HepG2 (cell line): Measurements from ENCODE around the gene PLEKHG2. TPM values are rescaled to one million over a fixed set of nuclear protein-coding genes. Genes with fewer than 3 reads are reported as not detected.

Experiments
- ARHGAP35 ChIP-seq: sonication (generic); formaldehyde crosslinking; IDR thresholded peaks from 2 replicates; pipeline ENCODE4 v1.9.0; 2022; ENCODE audit warnings: mild to moderate bottlenecking, inconsistent platforms, moderate library complexity, missing genetic modification reagents, borderline replicate concordance
- ARID2 ChIP-seq: sonication (generic); formaldehyde crosslinking; IDR thresholded peaks from 2 replicates; pipeline ENCODE4 v1.8.1; 2022; ENCODE audit warnings: mild to moderate bottlenecking, missing genetic modification reagents, borderline replicate concordance
- ATF7-NPFF ChIP-seq: sonication (generic); formaldehyde crosslinking; IDR thresholded peaks from 2 replicates; pipeline ENCODE4 v1.8.1; 2023; ENCODE audit warnings: mild to moderate bottlenecking, low read depth, missing genetic modification reagents, moderate library complexity
- CREM ChIP-seq, 2 experiments: sonication (generic) in 1 of 2; formaldehyde crosslinking in 1 of 2; IDR thresholded peaks; 2 replicates each; pipeline versions ENCODE4 v1.4.0 to v1.6.1; 2016 to 2020; ENCODE audit warnings: antibody characterized with exemption in 1 of 2, mild to moderate bottlenecking in 1 of 2, missing genetic modification reagents in 1 of 2
- DMAP1 ChIP-seq: IDR thresholded peaks from 2 replicates; pipeline ENCODE4 v1.6.1; 2016
- GABPB1 ChIP-seq: IDR thresholded peaks from 2 replicates; pipeline ENCODE4 v1.6.1; 2016; ENCODE audit warnings: mild to moderate bottlenecking, missing genetic modification reagents, moderate library complexity, missing compliant biosample characterization
- HDAC2 ChIP-seq: sonication (generic); formaldehyde crosslinking; IDR thresholded peaks from 2 replicates; pipeline ENCODE4 v1.4.0; 2020; ENCODE audit warnings: missing genetic modification reagents
- MAFK ChIP-seq, 2 experiments: IDR thresholded peaks in 1 of 2; conservative IDR thresholded peaks in 1 of 2; 2 replicates each; pipeline ENCODE4 v1.6.1; 2011; ENCODE audit warnings: improper control_type of control experiment in 2 of 2, low read length in 2 of 2
- MAX ChIP-seq: IDR thresholded peaks from 2 replicates; pipeline ENCODE4 v1.6.1; 2012; ENCODE audit warnings: inconsistent platforms
- MAZ ChIP-seq, 2 experiments: sonication (generic) in 1 of 2; formaldehyde crosslinking in 1 of 2; IDR thresholded peaks; 2 replicates each; pipeline versions ENCODE4 v1.5.0 to v1.6.1; 2012 to 2020; ENCODE audit warnings: low read depth in 2 of 2, mild to moderate bottlenecking in 2 of 2, borderline replicate concordance in 1 of 2, improper control_type of control experiment in 1 of 2, low read length in 1 of 2, missing genetic modification reagents in 1 of 2, moderate library complexity in 1 of 2
- NFE2L2 ChIP-seq: fragments of 150-350 bp; IDR thresholded peaks from 2 replicates; pipeline ENCODE4 v1.6.1; 2014; ENCODE audit warnings: low read length
- RBFOX2 ChIP-seq: fragments of 200-400 bp; formaldehyde crosslinking; IDR thresholded peaks from 2 replicates; pipeline ENCODE4 v1.6.1; 2017; ENCODE audit warnings: low read depth, mild to moderate bottlenecking, low read length
- SETDB1 ChIP-seq: sonication (generic); formaldehyde crosslinking; IDR thresholded peaks from 2 replicates; pipeline ENCODE4 v1.5.1; 2020; ENCODE audit warnings: missing genetic modification reagents, mild to moderate bottlenecking, borderline replicate concordance
- SIN3B ChIP-seq: fragments of 150-350 bp; IDR thresholded peaks from 2 replicates; pipeline ENCODE4 v1.6.1; 2014; ENCODE audit warnings: low read length
- SPEN ChIP-seq: sonication (generic); formaldehyde crosslinking; IDR thresholded peaks from 2 replicates; pipeline ENCODE4 v1.5.1; 2020; ENCODE audit warnings: low read depth, mild to moderate bottlenecking, missing genetic modification reagents
- SRY ChIP-seq: sonication (generic); formaldehyde crosslinking; IDR thresholded peaks from 2 replicates; pipeline ENCODE4 v1.8.0; 2022; ENCODE audit warnings: mild to moderate bottlenecking, missing genetic modification reagents
- ZBTB7A ChIP-seq: sonication (generic); formaldehyde crosslinking; IDR thresholded peaks from 2 replicates; pipeline ENCODE4 v1.8.0; 2022; ENCODE audit warnings: mild to moderate bottlenecking, missing genetic modification reagents
- ZMYM3 ChIP-seq: sonication (generic); formaldehyde crosslinking; IDR thresholded peaks from 2 replicates; pipeline ENCODE4 v1.5.1; 2020; ENCODE audit warnings: mild to moderate bottlenecking, missing genetic modification reagents
- ZNF253 ChIP-seq: sonication (generic); formaldehyde crosslinking; IDR thresholded peaks from 2 replicates; pipeline ENCODE4 v1.8.0; 2022; ENCODE audit warnings: mild to moderate bottlenecking, missing genetic modification reagents, borderline replicate concordance
- ZNF562 ChIP-seq: sonication (generic); formaldehyde crosslinking; IDR thresholded peaks from 2 replicates; pipeline ENCODE4 v1.8.0; 2022; ENCODE audit warnings: missing genetic modification reagents, borderline replicate concordance
- ZNF784 ChIP-seq: sonication (generic); formaldehyde crosslinking; IDR thresholded peaks from 2 replicates; pipeline ENCODE4 v1.5.1; 2020; ENCODE audit warnings: missing genetic modification reagents, mild to moderate bottlenecking, borderline replicate concordance
- polyA plus RNA-seq, 8 experiments: library from polyadenylated mRNA; depleted of rRNA in 3 of 8; stranded (reverse) in 7 of 8; unstranded in 1 of 8; fragments of >200 nt; fragmentation: Illumina TruSeq in 4 of 8; extraction: Trizol in 4 of 8; gene quantifications; 2 replicates each; pipeline versions ENCODE4 v1.2.1 to v1.2.3, GENCODE V29; 2011 to 2016; ENCODE audit warnings: low read depth in 4 of 8, missing spikeins in 1 of 8, mixed read lengths in 1 of 8; ENCODE audit not compliant: insufficient read depth in 1 of 8
- total RNA-seq, 5 experiments: library from RNA; depleted of rRNA; stranded (reverse); fragments of >200 nt; fragmentation: Illumina TruSeq; extraction: Trizol; gene quantifications; 2 replicates each; pipeline ENCODE4 v1.2.3, GENCODE V29; 2016; ENCODE audit warnings: low read depth in 1 of 5
- TF ChIP-seq, protein P1 (sequence below): sonication (generic); formaldehyde crosslinking; IDR thresholded peaks from 2 replicates; pipeline ENCODE4 v1.8.0; 2022; ENCODE audit warnings: missing genetic modification reagents, mild to moderate bottlenecking, moderate library complexity, borderline replicate concordance
- TF ChIP-seq, protein P2 (sequence below): IDR thresholded peaks from 2 replicates; pipeline ENCODE4 v1.6.1; 2018; ENCODE audit warnings: missing genetic modification reagents

The PLEKHG2 gene
- total and polyA plus RNA-seq, 2 of the 13 experiments (the other 11 are each of a cell fraction or from before 2014, with no cell fraction given), result 3.6 to 6.8 TPM

- TF ChIP-seq ZBTB7A (CRISPR knock-in tag) (0 out of 2 replicates have a peak, but pooled peaks have one; percentile 35), MAZ (IDR thresholded peaks at IDR 0.05; ENCODE audit: borderline replicate concordance, low read depth, low read length) (no peak; the same call in 1 of the 2 replicates), MAZ (CRISPR knock-in tag; IDR thresholded peaks at IDR 0.05; ENCODE audit: low read depth) (no peak), SETDB1 (CRISPR knock-in tag) (no peak), ARID2 (CRISPR knock-in tag) (no peak), DMAP1 (CRISPR knock-in tag) (no peak), ATF7-NPFF (no peak), ZMYM3 (CRISPR knock-in tag) (no peak), MAFK (conservative IDR thresholded peaks at IDR 0.05 in 1 of 2, IDR thresholded peaks at IDR 0.05 in 1 of 2; ENCODE audit: low read length in 2 of 2) (no peak), ARHGAP35 (no peak; the same call in 1 of the 2 replicates), SRY (CRISPR knock-in tag) (no peak), SPEN (CRISPR knock-in tag) (peak; percentile 18; the same call in 1 of the 2 replicates), ZNF253 (CRISPR knock-in tag) (no peak), MAX (no peak), HDAC2 (0 out of 2 replicates have a peak, but pooled peaks have one; percentile 16), SIN3B (no peak), NFE2L2 (no peak), GABPB1 (CRISPR knock-in tag) (peak; percentile 61; the same call in 1 of the 2 replicates), ZNF562 (CRISPR knock-in tag) (no peak), CREM (IDR thresholded peaks at IDR 0.05) (no peak), CREM (CRISPR knock-in tag; IDR thresholded peaks at IDR 0.05) (no peak), ZNF784 (CRISPR knock-in tag) (no peak), RBFOX2 (no peak)
- TF ChIP-seq, protein P1, sequence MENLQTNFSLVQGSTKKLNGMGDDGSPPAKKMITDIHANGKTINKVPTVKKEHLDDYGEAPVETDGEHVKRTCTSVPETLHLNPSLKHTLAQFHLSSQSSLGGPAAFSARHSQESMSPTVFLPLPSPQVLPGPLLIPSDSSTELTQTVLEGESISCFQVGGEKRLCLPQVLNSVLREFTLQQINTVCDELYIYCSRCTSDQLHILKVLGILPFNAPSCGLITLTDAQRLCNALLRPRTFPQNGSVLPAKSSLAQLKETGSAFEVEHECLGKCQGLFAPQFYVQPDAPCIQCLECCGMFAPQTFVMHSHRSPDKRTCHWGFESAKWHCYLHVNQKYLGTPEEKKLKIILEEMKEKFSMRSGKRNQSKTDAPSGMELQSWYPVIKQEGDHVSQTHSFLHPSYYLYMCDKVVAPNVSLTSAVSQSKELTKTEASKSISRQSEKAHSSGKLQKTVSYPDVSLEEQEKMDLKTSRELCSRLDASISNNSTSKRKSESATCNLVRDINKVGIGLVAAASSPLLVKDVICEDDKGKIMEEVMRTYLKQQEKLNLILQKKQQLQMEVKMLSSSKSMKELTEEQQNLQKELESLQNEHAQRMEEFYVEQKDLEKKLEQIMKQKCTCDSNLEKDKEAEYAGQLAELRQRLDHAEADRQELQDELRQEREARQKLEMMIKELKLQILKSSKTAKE, result no peak
- TF ChIP-seq, protein P2, sequence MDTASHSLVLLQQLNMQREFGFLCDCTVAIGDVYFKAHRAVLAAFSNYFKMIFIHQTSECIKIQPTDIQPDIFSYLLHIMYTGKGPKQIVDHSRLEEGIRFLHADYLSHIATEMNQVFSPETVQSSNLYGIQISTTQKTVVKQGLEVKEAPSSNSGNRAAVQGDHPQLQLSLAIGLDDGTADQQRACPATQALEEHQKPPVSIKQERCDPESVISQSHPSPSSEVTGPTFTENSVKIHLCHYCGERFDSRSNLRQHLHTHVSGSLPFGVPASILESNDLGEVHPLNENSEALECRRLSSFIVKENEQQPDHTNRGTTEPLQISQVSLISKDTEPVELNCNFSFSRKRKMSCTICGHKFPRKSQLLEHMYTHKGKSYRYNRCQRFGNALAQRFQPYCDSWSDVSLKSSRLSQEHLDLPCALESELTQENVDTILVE, result no peak
Observed at GRCh38 chr19:39413272-39413910, 922 bp downstream of the PLEKHG2 start (continued).
